HT1080 (cell line): ENCODE data around the gene FGFR3. TPM values are rescaled to one million over a fixed set of nuclear protein-coding genes. Genes with fewer than 3 reads are reported as not detected.

Source experiments
- DNase-seq: peaks from one replicate; pipeline ENCODE4 v3.0.0-alpha.2; 2015; ENCODE audit warnings: low read depth
- total RNA-seq: library from RNA; depleted of rRNA; stranded (reverse); fragments of >200 nt; shearing (Covaris generic); gene quantifications from 2 replicates; pipeline ENCODE4 v1.2.3, GENCODE V29; 2014

The FGFR3 gene
- total RNA-seq, 1 experiment from 2014 or later, result 1.6 TPM

DNA sequence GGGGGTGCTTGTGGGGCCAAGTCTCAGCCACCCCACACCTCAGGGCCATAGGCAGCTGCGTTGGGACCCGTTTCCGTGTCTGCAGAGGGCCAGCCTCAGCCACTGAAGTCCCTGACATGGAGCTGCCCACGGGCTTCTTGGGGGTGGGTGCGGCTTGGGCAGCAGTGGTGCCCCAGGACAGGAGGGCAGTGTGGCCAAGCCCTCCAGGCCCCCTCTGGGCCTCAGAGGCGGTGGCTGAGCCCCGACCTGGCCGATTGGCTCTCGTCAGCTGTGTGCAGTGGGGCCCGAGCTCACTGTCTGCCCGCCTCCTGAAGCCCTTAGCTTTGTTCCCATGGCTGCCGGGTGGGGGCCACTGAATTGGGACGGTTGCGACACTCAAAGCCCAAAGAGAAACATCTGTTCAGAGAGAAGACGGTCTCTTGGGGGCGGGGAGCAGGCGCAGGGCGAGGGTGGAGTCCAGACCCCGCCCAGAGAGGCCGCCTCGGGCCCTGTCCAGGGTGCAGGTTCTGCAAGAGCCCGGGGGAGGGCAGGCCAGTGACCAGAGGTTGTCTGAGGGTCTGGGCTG is 9.1 kb downstream of the FGFR3 start:
- no peak for DNase-seq

DNA sequence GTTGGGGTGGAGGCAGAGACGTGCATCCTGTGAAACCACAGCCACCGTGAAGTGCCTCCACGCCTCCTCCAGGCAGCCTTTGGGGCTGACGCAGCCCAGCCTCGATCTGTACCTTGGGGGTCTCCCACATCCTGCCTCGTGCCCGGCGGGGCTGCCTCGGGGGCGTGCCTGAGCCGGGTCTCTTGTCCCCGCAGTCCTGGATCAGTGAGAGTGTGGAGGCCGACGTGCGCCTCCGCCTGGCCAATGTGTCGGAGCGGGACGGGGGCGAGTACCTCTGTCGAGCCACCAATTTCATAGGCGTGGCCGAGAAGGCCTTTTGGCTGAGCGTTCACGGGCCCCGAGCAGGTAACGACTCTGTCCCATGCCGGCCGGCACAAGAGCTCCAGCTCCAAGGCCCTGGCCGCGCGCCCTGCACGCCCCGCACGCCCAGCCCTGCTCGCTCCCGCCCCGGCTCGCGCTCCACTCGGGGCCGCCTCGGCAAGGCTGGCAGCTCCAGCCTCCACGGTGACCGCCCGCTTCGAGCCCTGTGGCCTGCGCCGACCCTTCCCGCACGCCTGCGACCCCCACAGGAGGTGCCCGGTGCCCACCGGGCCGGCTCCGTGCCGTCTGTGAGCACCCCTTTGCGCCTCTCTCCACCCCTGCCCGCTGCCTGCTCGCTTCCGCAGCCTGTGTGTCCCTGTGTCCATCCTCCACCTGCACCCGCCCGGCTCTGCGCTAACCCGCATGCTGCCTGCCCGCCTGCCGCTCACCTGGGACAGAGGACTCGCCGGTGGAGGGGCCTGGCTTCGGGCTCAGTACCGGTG is 9.8 kb downstream of the FGFR3 start:
- DNase-seq, result no peak

DNA sequence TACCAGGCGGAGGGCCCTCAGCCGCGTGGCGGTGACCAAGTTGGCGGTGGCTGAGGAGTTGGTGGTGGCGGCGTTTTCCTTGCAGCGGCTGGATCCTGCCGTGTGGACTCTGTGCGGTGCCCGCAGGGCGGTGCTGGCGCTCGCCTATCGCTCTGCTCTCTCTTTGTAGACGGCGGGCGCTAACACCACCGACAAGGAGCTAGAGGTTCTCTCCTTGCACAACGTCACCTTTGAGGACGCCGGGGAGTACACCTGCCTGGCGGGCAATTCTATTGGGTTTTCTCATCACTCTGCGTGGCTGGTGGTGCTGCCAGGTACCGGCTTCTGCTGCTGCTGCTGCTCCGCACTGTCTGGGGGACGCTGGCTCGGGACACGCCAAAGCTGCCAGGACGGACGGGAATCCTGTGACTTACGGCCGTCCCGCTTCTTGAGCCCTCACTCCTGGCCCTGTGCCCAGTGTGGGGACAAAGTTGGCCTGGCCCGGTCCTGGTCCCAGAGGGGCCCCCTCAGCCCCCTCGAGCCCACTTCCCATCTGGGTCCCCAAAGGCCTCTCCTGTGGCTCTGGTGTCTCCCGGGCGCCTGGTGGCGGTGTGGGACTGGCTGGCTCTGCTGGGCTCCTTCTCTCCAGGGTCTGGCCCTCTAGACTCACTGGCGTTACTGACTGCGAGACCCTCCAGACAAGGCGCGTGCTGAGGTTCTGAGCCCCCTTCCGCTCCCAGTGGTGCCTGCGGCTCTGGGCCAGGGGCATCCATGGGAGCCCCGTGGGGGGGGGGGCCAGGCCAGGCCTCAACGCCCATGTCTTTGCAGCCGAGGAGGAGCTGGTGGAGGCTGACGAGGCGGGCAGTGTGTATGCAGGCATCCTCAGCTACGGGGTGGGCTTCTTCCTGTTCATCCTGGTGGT is 10.7 kb downstream of the FGFR3 start:
- no peak for DNase-seq

DNA sequence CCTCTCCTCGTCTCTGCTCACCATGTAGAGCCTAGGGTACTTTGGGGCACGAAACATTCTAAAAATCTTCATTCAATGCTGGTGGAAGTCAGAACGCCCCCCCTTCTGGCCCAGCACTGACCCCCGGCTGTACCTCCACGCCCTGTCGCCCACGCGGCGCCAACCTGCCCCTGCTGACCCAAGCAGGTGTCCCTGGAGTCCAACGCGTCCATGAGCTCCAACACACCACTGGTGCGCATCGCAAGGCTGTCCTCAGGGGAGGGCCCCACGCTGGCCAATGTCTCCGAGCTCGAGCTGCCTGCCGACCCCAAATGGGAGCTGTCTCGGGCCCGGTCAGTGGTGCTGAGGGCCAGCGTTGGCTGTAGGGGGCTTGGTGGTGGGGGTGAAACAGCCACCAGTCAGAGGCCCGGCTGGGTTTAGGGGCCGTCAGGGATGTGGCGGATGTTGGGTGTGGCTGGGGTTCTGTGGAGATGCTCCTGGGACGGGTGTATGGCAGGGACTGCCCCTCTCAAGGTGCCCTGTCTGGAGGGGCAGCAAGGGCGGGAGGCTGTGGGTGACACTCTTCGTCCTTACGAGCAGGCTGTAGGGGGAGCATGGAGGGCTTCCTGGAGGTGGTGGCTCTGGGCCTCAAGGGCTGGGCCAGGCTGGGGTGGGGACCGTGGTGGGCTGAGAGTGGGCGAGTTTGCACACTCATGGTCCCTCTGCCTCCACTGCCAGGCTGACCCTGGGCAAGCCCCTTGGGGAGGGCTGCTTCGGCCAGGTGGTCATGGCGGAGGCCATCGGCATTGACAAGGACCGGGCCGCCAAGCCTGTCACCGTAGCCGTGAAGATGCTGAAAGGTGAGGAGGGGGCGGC is 11.8 kb downstream of the FGFR3 start:
- DNase-seq, result no peak

- DNase-seq, result no peak
Observed at GRCh38 chr4:1805493-1806222, 12.6 kb downstream of the FGFR3 start.

DNA sequence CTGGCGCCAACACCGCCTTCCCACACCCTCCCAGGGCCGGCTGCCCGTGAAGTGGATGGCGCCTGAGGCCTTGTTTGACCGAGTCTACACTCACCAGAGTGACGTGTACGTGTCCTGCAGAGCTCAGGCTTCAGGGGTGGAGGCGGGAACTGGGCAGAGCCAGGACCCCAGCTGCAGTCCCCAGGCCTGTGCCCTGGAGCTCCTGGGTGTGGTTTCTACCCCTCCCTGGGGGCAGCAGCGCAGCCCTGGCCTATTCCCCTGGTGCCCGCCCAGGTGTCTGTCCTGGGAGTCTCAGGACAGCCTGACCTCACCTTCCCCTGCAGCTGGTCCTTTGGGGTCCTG is 13.1 kb downstream of the FGFR3 start:
- DNase-seq, result no peak

GRCh38 chr4:1806596-1807331 is 13.7 kb downstream of the FGFR3 start:
- no peak for DNase-seq

DNA sequence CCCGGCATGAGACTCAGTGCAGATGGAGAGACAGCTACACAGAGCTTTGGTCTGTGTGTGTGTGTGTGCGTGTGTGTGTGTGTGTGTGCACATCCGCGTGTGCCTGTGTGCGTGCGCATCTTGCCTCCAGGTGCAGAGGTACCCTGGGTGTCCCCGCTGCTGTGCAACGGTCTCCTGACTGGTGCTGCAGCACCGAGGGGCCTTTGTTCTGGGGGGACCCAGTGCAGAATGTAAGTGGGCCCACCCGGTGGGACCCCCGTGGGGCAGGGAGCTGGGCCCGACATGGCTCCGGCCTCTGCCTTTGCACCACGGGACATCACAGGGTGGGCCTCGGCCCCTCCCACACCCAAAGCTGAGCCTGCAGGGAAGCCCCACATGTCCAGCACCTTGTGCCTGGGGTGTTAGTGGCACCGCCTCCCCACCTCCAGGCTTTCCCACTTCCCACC is 14.3 kb downstream of the FGFR3 start:
- no peak for DNase-seq

GRCh38 chr4:1808396-1808795 is 15.3 kb downstream of the FGFR3 start:
- no peak for DNase-seq

DNA sequence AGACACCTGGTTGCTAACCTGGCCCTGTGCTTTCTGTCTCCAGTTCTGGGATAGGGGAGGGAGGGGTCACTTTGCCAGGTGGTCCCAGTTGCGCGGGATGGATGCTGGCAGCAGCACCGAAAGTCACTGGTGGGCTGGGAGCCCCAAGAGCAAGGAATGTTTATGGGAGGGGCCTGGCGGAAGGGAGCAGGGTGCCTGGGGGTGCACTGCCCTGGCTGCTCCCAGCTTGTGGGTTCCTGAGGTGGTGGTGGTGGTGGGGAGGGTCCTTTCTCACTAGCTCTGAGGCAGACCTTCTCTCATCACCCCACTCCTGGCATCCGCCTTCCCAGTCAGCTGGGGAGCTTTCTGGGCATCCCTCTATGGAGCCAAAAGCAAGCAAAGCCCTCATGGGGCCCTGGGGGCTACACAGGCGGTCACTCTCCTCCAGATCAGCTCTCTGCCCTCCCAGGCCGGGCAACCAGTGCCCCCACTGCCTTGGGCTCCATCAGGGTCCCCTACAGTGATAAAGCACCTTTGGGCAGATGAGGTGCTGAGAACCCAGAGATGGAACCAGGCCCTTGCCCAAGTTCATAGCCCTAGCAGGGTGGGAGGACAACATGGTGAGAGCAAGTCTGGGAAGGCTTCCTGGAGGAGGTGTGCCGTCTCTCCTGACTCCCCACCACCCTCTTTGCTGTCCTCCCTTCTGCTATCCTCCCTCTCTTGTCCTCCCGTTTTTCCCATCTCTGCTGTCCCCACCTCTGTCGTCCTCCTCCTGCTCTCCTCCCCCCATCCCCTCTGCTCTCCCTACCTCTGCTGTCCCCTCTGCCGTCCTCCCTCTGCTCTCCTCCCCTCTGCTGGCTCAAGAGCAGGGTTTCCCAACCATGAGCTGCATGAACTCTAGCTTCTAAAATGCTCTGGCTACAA is 16.0 kb downstream of the FGFR3 start:
- DNase-seq, result no peak

GRCh38 chr4:1809754-1810502 is 16.8 kb downstream of the FGFR3 start:
- peak; percentile 79 for DNase-seq

DNA sequence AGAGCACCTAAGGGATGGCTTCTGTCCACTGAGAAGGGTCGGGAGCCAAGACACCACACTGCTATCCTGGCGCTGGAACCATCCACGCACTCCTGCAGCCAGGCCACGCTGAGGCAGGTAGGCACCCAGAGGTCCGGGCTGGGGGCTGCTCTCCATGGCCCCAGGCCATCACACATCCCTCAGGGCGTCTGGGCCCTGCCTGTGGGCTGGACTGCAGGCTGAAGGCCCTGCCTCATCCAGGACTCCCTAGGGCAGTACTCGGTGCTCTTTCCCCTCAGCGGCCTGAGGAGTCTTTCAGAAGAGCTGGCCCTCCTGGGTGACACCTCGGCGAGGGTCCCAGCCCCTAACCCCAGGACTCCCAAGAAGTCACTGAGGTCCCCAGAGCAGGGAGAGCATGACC is 17.7 kb downstream of the FGFR3 start:
- no peak for DNase-seq

DNA sequence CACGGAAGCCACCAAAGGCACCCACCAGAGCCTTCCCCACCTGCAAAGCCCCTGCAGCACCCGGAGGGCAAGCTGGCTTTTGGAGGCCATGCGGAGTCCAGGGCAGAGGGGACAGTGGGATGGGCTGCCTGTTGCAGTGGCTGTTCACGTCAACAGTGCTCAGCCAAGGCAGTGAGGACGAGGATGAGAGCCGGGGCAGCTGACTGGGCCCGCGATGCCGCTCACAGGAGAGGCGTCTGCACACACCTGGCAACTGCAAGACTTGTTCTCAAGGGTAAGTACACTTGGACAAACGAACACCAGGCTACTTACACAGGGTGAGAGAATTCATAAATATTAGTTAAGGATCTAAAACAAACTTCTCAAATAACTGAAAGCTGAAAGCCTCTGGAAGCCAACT is 19.6 kb downstream of the FGFR3 start:
- no peak for DNase-seq

DNA sequence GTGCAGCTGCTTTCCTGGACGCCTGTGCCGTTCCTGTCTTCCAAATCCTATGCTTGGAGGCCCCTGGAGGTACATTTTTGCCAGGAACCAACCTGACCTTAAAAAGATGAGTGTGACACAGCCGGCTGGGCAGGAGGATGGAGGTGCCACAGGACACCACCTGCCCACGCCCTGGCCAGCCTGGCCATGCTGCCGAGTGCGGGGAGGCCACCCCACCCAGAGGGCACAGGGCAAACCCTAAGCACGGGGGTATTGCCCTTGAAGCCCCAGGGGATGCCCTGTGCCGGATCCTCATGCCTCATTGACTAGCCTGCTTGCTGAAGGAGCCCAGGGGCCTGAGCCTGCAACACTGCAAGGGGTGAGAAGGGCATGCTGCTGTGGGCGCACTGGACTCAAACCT is 20.1 kb downstream of the FGFR3 start:
- no peak for DNase-seq

DNA sequence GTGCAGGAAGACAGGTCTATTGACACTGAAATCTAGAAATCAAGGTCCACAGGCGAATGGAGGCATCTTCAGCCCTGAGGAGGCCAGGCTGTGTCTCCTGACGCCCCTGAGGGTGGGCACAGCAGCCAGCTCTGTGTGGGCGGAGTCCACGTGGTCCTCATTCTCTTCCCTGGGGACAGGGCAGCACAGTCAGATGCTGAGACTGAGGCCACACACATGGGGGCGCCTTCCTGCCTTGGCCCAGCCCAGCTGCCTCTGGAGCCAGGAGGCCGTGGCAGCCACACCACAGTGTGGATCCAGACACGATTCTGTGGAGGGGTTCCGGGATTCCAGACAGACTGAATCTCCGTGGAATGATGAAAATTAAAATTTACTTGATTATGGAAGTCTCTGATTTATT is 20.8 kb downstream of the FGFR3 start:
- DNase-seq, result no peak

DNA sequence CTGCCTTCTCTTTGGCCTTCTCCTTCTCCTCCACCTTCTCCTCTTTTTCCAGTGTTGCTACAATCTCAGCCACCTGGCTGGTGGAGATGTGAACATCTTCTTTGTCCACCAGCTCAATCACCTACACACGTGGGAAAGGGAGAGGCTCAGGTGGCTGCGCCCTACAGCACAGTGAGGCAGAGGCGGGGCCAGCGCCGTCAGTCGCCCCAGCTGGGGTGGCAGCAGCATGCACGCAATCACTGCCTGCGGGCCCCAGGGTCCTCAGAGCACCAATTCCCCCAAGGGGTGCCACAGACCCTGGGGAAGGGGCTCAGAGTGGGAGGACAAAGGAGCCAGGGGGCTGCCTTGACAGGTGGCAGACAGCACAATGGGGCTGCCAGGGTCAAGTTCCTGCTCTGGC is 21.4 kb downstream of the FGFR3 start:
- no peak for DNase-seq

GRCh38 chr4:1815096-1815996 is 22.3 kb downstream of the FGFR3 start:
- no peak for DNase-seq
